Fibroblast of skin of back (primary cell): Measurements from ENCODE around the gene SLC25A29.
"Not testable (repeated sequence)": the region's sequence is repeated elsewhere in the genome, so short reads cannot be mapped to it uniquely, and the experiment has no call there.

ENCODE experiments used
- DNase-seq: peaks from one replicate; pipeline ENCODE4 v3.0.0-alpha.2; 2013

The SLC25A29 gene

GRCh38 chr14:100309028-100309737, 2.9 kb upstream of the SLC25A29 start:
- DNase-seq, result no peak

- DNase-seq, result not testable (repeated sequence)
Observed at GRCh38 chr14:100308427-100308792, 2.2 kb upstream of the SLC25A29 start.

GRCh38 chr14:100307766-100308426, 1.7 kb upstream of the SLC25A29 start:
- no peak for DNase-seq

GRCh38 chr14:100306998-100307765, 938 bp upstream of the SLC25A29 start:
- peak; percentile 29 for DNase-seq

- DNase-seq, result peak; percentile 19
Observed at GRCh38 chr14:100305324-100306100, 732 bp downstream of the SLC25A29 start.

- no peak for DNase-seq
Observed at GRCh38 chr14:100304825-100305323, 1.4 kb downstream of the SLC25A29 start.

- DNase-seq, result no peak
Observed at GRCh38 chr14:100303925-100304324, 2.3 kb downstream of the SLC25A29 start.

GRCh38 chr14:100303179-100303578, 3.1 kb downstream of the SLC25A29 start:
- peak; percentile 21 for DNase-seq

GRCh38 chr14:100302616-100303015, 3.6 kb downstream of the SLC25A29 start:
- no peak for DNase-seq

- DNase-seq, result no peak
Observed at GRCh38 chr14:100299238-100299560, 7.0 kb downstream of the SLC25A29 start.

- no peak for DNase-seq
Observed at GRCh38 chr14:100298551-100299237, 7.5 kb downstream of the SLC25A29 start.

- no peak for DNase-seq
Observed at GRCh38 chr14:100297320-100298300, 8.6 kb downstream of the SLC25A29 start.

GRCh38 chr14:100296729-100297128, 9.5 kb downstream of the SLC25A29 start:
- DNase-seq, result not testable (repeated sequence)

GRCh38 chr14:100296106-100296651, 10.1 kb downstream of the SLC25A29 start:
- DNase-seq, result no peak

GRCh38 chr14:100295376-100296105, 10.7 kb downstream of the SLC25A29 start:
- no peak for DNase-seq

- no peak for DNase-seq
Observed at GRCh38 chr14:100294963-100295330, 11.3 kb downstream of the SLC25A29 start.

- DNase-seq, result no peak
Observed at GRCh38 chr14:100294213-100294962, 11.9 kb downstream of the SLC25A29 start.

GRCh38 chr14:100293497-100294212, 12.6 kb downstream of the SLC25A29 start:
- no peak for DNase-seq
